Retinal pigment epithelial cell (primary cell): Measurements from ENCODE around the gene CKM.

ENCODE experiments used
- DNase-seq: peaks from one replicate; pipeline ENCODE4 v3.0.0-alpha.2; 2010; ENCODE audit warnings: low read depth
- H3K4me3 ChIP-seq: 2 replicates; pipeline ENCODE4 v1.5.1; 2011; ENCODE audit warnings: mild to moderate bottlenecking, low read length, control low read depth, moderate library complexity
- CTCF ChIP-seq: conservative IDR thresholded peaks from 2 replicates; pipeline ENCODE4 v1.5.1; 2011; ENCODE audit warnings: low read depth, low read length, control low read depth, inconsistent platforms

The CKM gene

GRCh38 chr19:45349430-45349941, 26.8 kb upstream of the CKM start:
- H3K4me3 ChIP-seq: no peak overlapping the region
- no peak for DNase-seq
- TF ChIP-seq CTCF: no peak

GRCh38 chr19:45349126-45349415, 26.4 kb upstream of the CKM start:
- DNase-seq: no peak
- TF ChIP-seq CTCF: no peak
- no peak overlapping the region for H3K4me3 ChIP-seq

GRCh38 chr19:45348367-45349125, 25.9 kb upstream of the CKM start:
- no peak overlapping the region for H3K4me3 ChIP-seq
- DNase-seq: no peak
- no peak for TF ChIP-seq CTCF

GRCh38 chr19:45347570-45348366, 25.1 kb upstream of the CKM start:
- DNase-seq: no peak
- H3K4me3 ChIP-seq: no peak overlapping the region
- no peak for TF ChIP-seq CTCF

GRCh38 chr19:45346449-45346848, 23.8 kb upstream of the CKM start:
- no peak for TF ChIP-seq CTCF
- no peak for DNase-seq
- H3K4me3 ChIP-seq: no peak overlapping the region

- no peak for TF ChIP-seq CTCF
- no peak for DNase-seq
- H3K4me3 ChIP-seq: no peak overlapping the region
Observed at GRCh38 chr19:45345506-45345860, 22.8 kb upstream of the CKM start.
